ENCODE data around the gene CLEC16A.

The CLEC16A gene

GRCh38 chr16:10964039-10964890 lies 19.9 kb downstream of the CLEC16A start:
- in situ Hi-C loops (cut with MboI; ENCODE audit: low sequenced_read_pairs): loop anchor here (25.0 kb wide), 4 partner anchors 298 to 748 kb away; partner anchors contain the start of genes PRM3, SOCS1 and TNP2

DNA sequence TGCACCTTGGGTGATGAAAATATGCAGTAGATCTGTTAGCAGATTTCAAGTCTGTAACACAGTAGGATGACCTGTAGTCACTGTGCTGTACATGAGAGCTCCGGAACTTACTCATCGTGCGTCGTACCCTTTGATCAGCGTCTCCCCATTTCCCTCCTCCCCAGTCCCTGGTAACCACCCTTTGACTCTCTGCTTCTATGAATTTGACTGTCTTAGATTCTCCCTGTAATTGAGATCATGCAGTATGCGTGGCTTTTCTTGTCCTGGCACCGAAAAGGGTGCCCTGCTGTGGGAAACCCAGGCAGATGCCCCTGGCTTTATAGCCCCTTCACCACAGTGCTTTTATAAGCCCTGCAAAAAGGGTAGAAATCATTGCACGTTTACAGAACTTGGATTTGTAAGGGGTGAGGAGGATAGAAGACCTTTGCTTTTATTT lies 20.5 kb downstream of the CLEC16A start:
- in situ Hi-C loops (cut with MboI; ENCODE audit: low sequenced_read_pairs): loop anchor here (25.0 kb wide), 4 partner anchors 297 to 747 kb away; partner anchors contain the start of genes PRM3, SOCS1 and TNP2

DNA sequence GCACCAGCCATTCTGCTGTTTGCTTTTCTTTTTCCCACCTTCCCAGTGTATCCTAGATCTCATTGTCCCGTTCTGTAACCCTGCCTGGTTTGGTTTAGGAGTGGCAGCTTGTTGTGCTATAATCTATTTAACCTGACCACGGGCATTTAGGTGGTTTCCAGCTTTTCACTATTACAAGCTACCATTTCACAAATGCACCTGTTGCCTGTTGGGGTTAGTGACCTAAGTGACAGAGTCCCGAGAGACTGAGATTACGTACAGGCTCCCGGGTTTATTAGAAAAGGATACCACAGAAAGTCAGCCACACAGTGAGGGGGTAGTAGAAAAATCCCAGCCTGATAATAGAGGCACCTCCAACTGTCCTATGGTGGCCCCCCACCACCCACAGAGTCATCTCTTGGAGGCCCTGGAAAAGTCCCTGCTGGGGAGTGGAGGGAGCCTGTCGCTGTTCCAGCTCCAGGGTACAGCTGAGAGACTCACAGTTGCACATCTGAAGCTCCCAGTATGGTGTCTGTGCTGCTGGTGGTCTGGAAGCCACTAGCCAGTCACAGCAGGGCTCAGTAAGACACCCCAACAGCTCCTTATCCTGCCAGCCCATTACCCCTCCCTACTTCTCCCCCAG lies 21.2 kb downstream of the CLEC16A start:
- in situ Hi-C loops (cut with MboI; ENCODE audit: low sequenced_read_pairs): loop anchor here (25.0 kb wide), 4 partner anchors 297 to 747 kb away; partner anchors contain the start of genes PRM3, SOCS1 and TNP2

DNA sequence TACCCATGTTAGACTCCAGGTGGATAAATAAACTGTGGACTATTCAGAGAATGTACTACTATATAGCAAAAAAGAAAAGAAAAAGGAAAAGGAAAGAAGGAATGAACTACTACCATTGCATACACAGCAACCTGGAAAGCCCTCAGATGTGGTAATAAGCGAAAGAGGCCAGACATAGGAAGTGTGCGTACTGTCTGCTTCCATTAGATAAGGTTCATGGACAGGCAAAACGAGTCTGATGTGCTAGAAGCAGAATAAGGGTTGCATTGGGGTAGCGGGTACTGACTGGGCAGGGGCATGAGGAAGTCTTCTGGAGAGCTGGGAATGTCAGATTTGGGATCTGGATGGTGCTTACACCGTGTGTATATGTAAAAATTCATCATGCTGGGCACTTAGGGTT lies 21.8 kb downstream of the CLEC16A start:
- in situ Hi-C loops (cut with MboI; ENCODE audit: low sequenced_read_pairs): loop anchor here (25.0 kb wide), 4 partner anchors 296 to 746 kb away; partner anchors contain the start of genes PRM3, SOCS1 and TNP2

- in situ Hi-C loops (cut with MboI; ENCODE audit: low sequenced_read_pairs): loop anchor here (25.0 kb wide), 4 partner anchors 296 to 746 kb away; partner anchors contain the start of genes PRM3, SOCS1 and TNP2
Measured at GRCh38 chr16:10966559-10966958, 22.2 kb downstream of the CLEC16A start.

DNA sequence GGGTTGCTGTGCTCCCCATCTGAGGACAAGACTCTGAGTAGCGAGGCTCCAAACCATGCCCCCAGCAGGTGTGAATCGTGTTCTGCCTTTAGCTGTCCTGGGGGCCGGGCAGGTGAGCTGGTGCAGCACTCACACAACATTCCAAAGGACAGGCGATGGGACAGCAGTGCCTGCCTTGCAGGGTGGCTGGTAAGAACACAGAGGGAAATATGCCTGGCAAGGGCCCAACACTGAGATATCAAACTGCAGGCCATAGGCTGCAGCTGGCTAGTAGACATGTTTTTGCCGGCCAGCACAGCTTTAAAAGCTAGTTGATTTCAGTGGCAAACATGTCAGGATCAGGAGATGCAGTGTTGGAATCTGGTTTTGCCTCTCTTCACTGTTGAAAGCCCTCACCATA lies 23.6 kb downstream of the CLEC16A start:
- in situ Hi-C loops (cut with MboI; ENCODE audit: low sequenced_read_pairs): loop anchor here (25.0 kb wide), 4 partner anchors 294 to 744 kb away; partner anchors contain the start of genes PRM3, SOCS1 and TNP2

GRCh38 chr16:10968498-10968897 lies 24.1 kb downstream of the CLEC16A start:
- in situ Hi-C loops (cut with MboI; ENCODE audit: low sequenced_read_pairs): loop anchor here (25.0 kb wide), 4 partner anchors 294 to 744 kb away; partner anchors contain the start of genes PRM3, SOCS1 and TNP2

DNA sequence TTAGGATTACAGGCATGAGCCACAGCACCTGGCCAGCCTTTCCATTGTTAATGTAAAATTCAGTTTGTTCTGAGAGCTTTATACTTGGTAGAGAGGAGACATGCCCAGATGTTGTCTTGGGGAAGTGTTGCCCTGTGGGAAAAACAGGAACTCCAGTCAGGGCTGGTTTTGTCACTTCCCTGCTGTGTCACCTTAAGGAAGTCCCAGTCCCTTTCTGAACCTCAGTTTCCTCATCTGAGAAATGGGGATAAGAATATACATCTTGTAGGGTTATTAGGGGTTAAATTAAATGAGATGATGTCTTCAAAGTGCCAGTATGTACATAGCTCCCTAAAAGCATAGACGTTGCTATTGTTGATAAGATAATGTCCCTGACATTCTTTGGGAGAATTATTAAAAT lies 25.3 kb downstream of the CLEC16A start:
- in situ Hi-C loops (cut with MboI; ENCODE audit: low sequenced_read_pairs): loop anchor here (25.0 kb wide), 4 partner anchors 293 to 743 kb away; partner anchors contain the start of genes PRM3, SOCS1 and TNP2

GRCh38 chr16:10970065-10970464 lies 25.7 kb downstream of the CLEC16A start:
- in situ Hi-C loops (cut with MboI; ENCODE audit: low sequenced_read_pairs): loop anchor here (25.0 kb wide), 4 partner anchors 292 to 742 kb away; partner anchors contain the start of genes PRM3, SOCS1 and TNP2

DNA sequence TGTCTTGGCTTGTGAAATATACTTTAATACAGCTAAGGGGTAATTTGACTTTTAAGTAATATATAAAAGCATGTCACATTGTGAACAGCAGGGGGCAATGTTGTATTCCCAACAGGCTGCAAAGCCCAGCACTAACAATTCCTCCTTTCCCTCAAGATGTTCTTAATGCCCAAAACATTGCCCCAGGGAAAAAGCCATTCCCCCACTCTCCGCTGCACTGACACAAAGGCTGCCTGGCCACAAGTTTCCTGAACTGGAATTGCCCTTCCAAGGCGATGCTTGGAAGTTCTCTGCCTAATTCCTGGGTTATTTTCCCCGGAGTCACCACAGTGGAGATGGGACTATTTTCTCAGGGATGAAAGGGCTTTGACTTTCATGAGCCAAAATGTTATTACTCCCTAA lies 27.2 kb downstream of the CLEC16A start:
- in situ Hi-C loops (cut with MboI; ENCODE audit: low sequenced_read_pairs): loop anchor here (25.0 kb wide), 4 partner anchors 291 to 741 kb away; partner anchors contain the start of genes PRM3, SOCS1 and TNP2

DNA sequence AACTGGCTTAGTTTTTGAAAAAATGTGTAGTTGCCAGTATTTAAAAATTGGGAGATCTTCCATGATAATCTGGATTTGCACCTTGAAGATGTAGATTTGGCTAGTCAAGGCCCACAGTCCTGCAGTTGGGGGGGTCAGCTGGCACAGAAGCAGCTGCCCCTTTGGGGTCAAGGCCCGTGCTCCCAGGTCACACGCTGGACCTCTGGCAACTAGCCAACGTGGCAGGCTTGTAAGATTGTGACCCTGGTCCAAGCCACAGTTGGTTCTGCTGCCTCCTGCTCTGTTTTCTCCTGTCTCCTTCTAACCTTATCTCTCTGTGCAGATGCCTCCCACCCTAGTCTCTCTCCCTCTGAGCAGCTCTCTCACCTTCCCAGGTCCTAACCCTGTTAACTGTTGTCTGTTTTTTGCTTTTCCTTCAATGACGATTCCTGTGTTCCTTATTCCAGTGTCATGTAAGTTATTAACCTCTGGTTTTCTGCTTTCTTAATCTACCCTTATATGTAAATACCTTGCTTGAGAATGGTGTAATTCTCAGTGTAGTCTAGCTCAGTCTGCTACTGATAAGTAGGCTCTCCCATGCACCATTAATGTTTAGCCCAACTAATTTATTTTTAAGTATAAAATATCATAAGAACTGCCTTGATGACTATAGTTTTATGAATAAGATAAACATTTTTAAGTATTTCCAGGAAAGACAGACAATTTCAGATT lies 27.9 kb downstream of the CLEC16A start:
- in situ Hi-C loops (cut with MboI; ENCODE audit: low sequenced_read_pairs): loop anchor here (25.0 kb wide), 4 partner anchors 290 to 740 kb away; partner anchors contain the start of genes PRM3, SOCS1 and TNP2

DNA sequence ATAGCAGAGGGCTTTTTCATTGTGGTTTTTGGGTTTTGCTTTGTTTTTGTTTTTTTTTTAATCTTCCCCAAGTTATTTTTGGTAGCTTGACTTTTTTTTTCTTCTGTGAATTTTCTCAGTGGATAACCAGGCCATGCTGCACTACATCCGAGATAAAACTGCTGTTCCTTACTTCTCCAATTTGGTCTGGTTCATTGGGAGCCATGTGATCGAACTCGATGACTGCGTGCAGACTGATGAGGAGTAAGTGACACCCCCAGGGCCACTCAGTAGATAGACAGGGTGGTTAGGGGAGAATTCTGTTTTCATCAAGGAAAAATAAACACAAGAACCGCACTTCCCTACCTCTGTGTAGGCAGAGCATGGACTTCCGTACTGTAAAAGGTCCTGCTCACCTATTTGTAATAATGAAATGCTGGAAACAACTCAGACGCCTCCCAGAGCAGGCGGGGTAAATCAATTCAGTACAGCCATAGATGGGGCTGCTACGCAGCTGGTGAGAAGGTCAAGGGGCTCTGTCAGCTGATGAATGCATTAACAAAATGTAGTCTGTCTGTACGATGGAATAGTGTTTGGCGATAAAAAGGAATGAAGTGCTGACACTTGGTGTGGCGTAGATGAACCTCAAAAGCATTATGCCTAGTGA lies 28.6 kb downstream of the CLEC16A start:
- in situ Hi-C loops (cut with MboI; ENCODE audit: low sequenced_read_pairs): loop anchor here (25.0 kb wide), 4 partner anchors 289 to 739 kb away; partner anchors contain the start of genes PRM3, SOCS1 and TNP2

GRCh38 chr16:10976634-10977033 lies 32.3 kb downstream of the CLEC16A start:
- in situ Hi-C loops (cut with MboI; ENCODE audit: low sequenced_read_pairs): no loop called here

GRCh38 chr16:10978124-10978523 lies 33.8 kb downstream of the CLEC16A start:
- in situ Hi-C loops (cut with MboI; ENCODE audit: low sequenced_read_pairs): no loop called here

GRCh38 chr16:10978871-10979446 lies 34.6 kb downstream of the CLEC16A start:
- in situ Hi-C loops (cut with MboI; ENCODE audit: low sequenced_read_pairs): no loop called here

DNA sequence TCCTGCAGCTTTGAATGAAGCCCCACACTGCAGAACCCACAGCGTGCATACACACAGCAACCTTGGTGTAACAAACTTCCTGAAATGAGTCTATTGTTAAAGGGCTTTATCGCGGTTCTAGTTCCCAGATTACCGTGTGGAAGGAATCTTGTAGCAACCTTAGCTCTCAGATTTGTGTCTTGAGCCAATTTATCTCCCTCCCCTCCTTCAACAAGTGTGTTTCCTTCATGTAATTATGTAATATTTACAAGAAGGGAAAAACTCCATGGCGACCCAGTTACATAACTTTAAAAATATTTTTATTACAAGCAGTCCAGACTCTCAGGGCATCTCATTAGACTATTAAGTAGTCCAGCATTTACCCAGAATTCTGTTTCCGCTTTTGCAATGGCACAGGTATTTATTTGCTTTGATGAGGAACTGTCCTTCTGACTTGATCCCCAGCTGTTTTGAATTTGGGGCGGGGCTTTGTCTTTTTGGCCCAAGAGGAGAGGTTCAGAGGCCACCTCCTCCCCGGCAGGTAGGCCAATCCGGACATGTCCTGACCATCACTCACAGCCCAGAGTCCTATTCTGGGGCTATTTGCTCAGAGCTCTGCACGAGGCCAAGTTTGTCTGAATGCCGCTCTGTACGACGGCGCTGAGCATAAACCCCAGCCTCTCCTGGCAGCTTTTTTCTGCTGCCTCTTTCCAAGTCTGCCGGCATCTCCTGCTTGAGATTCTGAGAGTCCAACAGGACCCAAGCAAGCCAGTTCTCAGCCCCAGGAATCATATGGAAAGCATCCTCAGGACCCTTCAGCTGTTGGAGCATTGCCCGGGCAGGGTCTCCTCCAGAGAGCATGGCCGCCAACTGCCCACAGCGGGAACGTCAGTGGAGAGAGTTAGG lies 35.6 kb downstream of the CLEC16A start:
- in situ Hi-C loops (cut with MboI; ENCODE audit: low sequenced_read_pairs): no loop called here

GRCh38 chr16:10980813-10981212 lies 36.4 kb downstream of the CLEC16A start:
- in situ Hi-C loops (cut with MboI; ENCODE audit: low sequenced_read_pairs): no loop called here

DNA sequence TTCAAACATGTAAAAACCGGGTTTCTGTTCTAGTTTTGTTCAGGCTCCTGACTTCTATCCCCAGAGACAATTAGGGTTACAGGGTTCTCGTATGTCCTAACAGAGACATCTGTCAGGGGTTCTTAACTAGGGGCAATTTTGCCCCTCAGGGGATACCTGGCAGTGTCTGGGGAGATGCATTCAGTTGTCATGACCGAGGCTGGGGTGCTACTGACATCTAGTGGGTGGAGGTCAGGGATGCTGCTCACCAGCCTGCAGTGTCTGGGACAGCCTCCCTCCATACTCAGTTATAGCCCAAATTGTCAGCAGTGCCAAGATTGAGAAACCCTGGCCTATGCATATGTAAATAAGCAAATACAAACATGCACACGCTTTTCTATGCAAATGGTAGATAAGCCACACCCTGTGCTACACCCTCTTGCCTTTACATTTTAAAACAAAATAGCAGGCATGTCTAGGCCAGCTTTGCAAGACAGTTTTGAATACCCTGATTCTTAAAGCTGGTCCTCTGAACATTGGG lies 37.4 kb downstream of the CLEC16A start:
- in situ Hi-C loops (cut with MboI; ENCODE audit: low sequenced_read_pairs): no loop called here

All from HL-60/S4 treated with phorbol 12-myristate 13-acetate at 8.2 ng/mL for 4 days and 3 days (cell line).